Measurements from ENCODE around the gene PLCB3. TPM values are rescaled to one million over a fixed set of nuclear protein-coding genes. Genes with fewer than 3 reads are reported as not detected.

Gene PLCB3
- total and polyA plus RNA-seq, 2 of the 13 experiments (the other 11 are each of a cell fraction or from before 2014, with no cell fraction given): 7.5 to 13.8 TPM

GRCh38 chr11:64247729-64248531 lies 3.4 kb upstream of the PLCB3 start (continued):
- TF ChIP-seq ZNF687 (CRISPR knock-in tag; IDR thresholded peaks at IDR 0.05): peak; percentile 18
- no peak for TF ChIP-seq SOX13 (IDR thresholded peaks at IDR 0.05)
- no peak for TF ChIP-seq SOX13 (CRISPR knock-in tag; conservative IDR thresholded peaks at IDR 0.05 in 1 of 2, IDR thresholded peaks at IDR 0.05 in 1 of 2)
- TF ChIP-seq MEIS2 (CRISPR knock-in tag; IDR thresholded peaks at IDR 0.05): 0 out of 2 replicates have a peak, but pooled peaks have one; percentile 62
- TF ChIP-seq MYPOP (CRISPR knock-in tag; IDR thresholded peaks at IDR 0.05): peak; percentile 67; the same call in 1 of the 2 replicates
- TF ChIP-seq ZNF768 (CRISPR knock-in tag; IDR thresholded peaks at IDR 0.05): peak; percentile 15; the same call in 1 of the 2 replicates
- TF ChIP-seq SATB2 (CRISPR knock-in tag; IDR thresholded peaks at IDR 0.05): 0 out of 2 replicates have a peak, but pooled peaks have one; percentile 43
- TF ChIP-seq E2F1 (CRISPR knock-in tag; IDR thresholded peaks at IDR 0.05): no peak
- TF ChIP-seq SIN3A (IDR thresholded peaks at IDR 0.05; ENCODE audit: borderline replicate concordance, low read depth, low read length): 0 out of 2 replicates have a peak, but pooled peaks have one; percentile 5
- TF ChIP-seq ZNF333 (CRISPR knock-in tag; IDR thresholded peaks at IDR 0.05; ENCODE audit: borderline replicate concordance): no peak
- 0 out of 2 replicates have a peak, but pooled peaks have one; percentile 16 for TF ChIP-seq HES4 (CRISPR knock-in tag; IDR thresholded peaks at IDR 0.05; ENCODE audit: borderline replicate concordance)
- no peak for TF ChIP-seq ZNF883 (CRISPR knock-in tag; IDR thresholded peaks at IDR 0.05; ENCODE audit: not compliant biosample characterization)
- no peak for TF ChIP-seq HHEX (CRISPR knock-in tag; IDR thresholded peaks at IDR 0.05)
- 0 out of 2 replicates have a peak, but pooled peaks have one; percentile 11 for TF ChIP-seq MXD1 (CRISPR knock-in tag; IDR thresholded peaks at IDR 0.05)
- TF ChIP-seq AGO2 (optimal IDR thresholded peaks at IDR 0.05; ENCODE audit: low read depth, low read length): peak; percentile 16
- TF ChIP-seq ZFX (CRISPR knock-in tag; IDR thresholded peaks at IDR 0.05; ENCODE audit: low read depth): peak; percentile 5; the same call in 1 of the 2 replicates
- TF ChIP-seq ZNF30 (CRISPR knock-in tag; IDR thresholded peaks at IDR 0.05): 0 out of 2 replicates have a peak, but pooled peaks have one; percentile 11
- peak; percentile 56; the same call in 1 of the 2 replicates for TF ChIP-seq ZNF24 (IDR thresholded peaks at IDR 0.05)
- TF ChIP-seq ZNF605 (CRISPR knock-in tag; IDR thresholded peaks at IDR 0.05): 0 out of 2 replicates have a peak, but pooled peaks have one; percentile 26
- 0 out of 2 replicates have a peak, but pooled peaks have one; percentile 38 for TF ChIP-seq FOXO4 (CRISPR knock-in tag; conservative IDR thresholded peaks at IDR 0.05)
